Tibial nerve (tissue), 4 donors: ENCODE measurements around the gene RASSF8. TPM values are rescaled to one million over a fixed set of nuclear protein-coding genes. Genes with fewer than 3 reads are reported as not detected.

Experiments used
- DNase-seq, 2 donors: peaks; one replicate each; pipeline ENCODE4 v3.0.0-alpha.2; 2019; ENCODE audit warnings: low spot score in 2 of 2
- H3K27ac ChIP-seq, 4 donors: fragments of 200-600 bp; sonication (generic) in 3 of 4; one replicate each; pipeline ENCODE4 v1.5.1; 2017 to 2019; ENCODE audit warnings: mild to moderate bottlenecking in 1 of 4
- H3K27me3 ChIP-seq, 2 donors: fragments of 200-600 bp; sonication (generic) in 1 of 2; one replicate each; pipeline versions ENCODE4 v1.5.1 to v1.6.0; 2017 to 2019
- H3K36me3 ChIP-seq, 3 donors: fragments of 200-600 bp; sonication (generic); one replicate each; pipeline ENCODE4 v1.5.1; 2018 to 2019
- H3K4me1 ChIP-seq, 4 donors: fragments of 200-600 bp; sonication (generic) in 3 of 4; one replicate each; pipeline ENCODE4 v1.5.1; 2017 to 2019
- H3K4me3 ChIP-seq, 4 donors: fragments of 200-600 bp; sonication (generic) in 3 of 4; one replicate each; pipeline ENCODE4 v1.5.1; 2017 to 2019; ENCODE audit warnings: mild to moderate bottlenecking in 1 of 4, moderate library complexity in 1 of 4
- H3K9me3 ChIP-seq, 4 donors: fragments of 200-600 bp; sonication (generic) in 3 of 4; one replicate each; pipeline ENCODE4 v1.5.1; 2017 to 2019
- EP300 ChIP-seq, 2 donors: sonication (generic); formaldehyde crosslinking; IDR thresholded peaks; one replicate each; pipeline ENCODE4 v1.6.1; 2017; ENCODE audit warnings: antibody characterized with exemption in 2 of 2, mild to moderate bottlenecking in 1 of 2
- POLR2A ChIP-seq, 2 donors: fragments of 450-650 bp; IDR thresholded peaks; one replicate each; pipeline ENCODE4 v1.6.1; 2017; ENCODE audit warnings: antibody characterized with exemption in 2 of 2, mild to moderate bottlenecking in 2 of 2, moderate library complexity in 2 of 2
- WGBS, 2 donors: methylation state at CpG; one replicate each; pipeline ENCODE4 v1.1.5; 2018; 5-methylcytosine and 5-hydroxymethylcytosine counted together
- total RNA-seq, 4 donors: library from RNA; depleted of rRNA; stranded (reverse); fragments of >200 nt; gene quantifications; one replicate each; pipeline ENCODE4 v1.1.0, GENCODE V29; 2016
- TF ChIP-seq, protein P1 (sequence below), 5 experiments: fragments of 200-600 bp in 3 of 5; fragments of 450-650 bp in 2 of 5; sonication (generic) in 3 of 5; IDR thresholded peaks; one replicate each; pipeline ENCODE4 v1.5.1; 2016 to 2019; ENCODE audit warnings: antibody characterized with exemption in 5 of 5, mild to moderate bottlenecking in 3 of 5, moderate library complexity in 2 of 5

The RASSF8 gene
- total RNA-seq, 4 donors from 2014 or later, result 42.9 to 87.2 (median 76.1) TPM

DNA sequence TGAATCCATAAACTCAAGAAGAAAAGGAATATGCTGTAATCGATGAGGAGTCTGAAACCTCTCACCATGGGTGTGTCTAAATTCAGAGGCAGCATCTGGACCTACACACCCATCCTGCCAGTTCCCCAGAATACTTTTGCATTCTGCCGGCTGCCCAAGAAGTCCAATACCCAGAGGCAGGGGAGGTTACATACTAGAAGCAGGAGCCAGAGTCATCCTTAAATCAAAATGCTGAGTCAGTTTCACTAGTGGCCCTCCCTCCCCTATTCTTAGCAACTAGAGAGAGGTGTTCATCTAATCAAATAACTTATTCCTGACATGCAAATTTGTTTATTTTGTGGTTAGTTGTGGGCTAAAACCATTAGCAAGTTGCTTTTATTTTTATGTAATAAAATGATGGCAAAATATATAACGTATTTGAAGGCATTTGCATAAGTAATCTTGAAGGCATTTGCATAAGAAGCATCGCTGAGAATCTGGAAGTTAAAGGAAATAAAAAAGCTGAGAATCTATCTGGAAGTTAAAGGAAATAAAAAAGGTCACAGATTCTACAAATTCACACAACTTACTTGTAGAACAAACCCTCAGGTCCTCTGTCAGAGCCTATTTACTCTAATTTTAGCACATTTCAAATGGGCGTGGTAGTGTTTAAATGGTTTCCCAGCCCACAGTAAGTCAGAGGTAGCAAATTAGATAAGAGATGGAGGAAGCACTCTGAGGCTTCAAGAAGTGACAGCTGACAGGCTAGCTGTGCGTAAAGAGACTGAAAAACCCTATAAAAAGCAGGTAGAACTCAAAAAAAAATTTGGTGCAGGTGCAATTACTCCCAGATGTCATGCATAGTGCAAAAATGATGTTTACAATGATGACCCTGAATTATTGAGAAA lies 158.6 kb downstream of the RASSF8 start:
- no peaks in the 10 kb centered on the region for H3K36me3 ChIP-seq
- H3K4me3 ChIP-seq, result no peak overlapping the region
- H3K27ac ChIP-seq, result peak overlapping the region in 3 of 4 donors; percentile 6 to 95 (median 93)
- H3K27me3 ChIP-seq, result no peaks in the 10 kb centered on the region
- peaks cover 3 to 74% (median 10%) of the 10 kb centered on the region in 4 donors for H3K4me1 ChIP-seq
- no peak for DNase-seq
- 62 to 68% methylated on average over 6 of the region's 6 CpGs for WGBS, 2 donors
- TF ChIP-seq POLR2A (IDR thresholded peaks at IDR 0.05), result no peak
- TF ChIP-seq, protein P1, sequence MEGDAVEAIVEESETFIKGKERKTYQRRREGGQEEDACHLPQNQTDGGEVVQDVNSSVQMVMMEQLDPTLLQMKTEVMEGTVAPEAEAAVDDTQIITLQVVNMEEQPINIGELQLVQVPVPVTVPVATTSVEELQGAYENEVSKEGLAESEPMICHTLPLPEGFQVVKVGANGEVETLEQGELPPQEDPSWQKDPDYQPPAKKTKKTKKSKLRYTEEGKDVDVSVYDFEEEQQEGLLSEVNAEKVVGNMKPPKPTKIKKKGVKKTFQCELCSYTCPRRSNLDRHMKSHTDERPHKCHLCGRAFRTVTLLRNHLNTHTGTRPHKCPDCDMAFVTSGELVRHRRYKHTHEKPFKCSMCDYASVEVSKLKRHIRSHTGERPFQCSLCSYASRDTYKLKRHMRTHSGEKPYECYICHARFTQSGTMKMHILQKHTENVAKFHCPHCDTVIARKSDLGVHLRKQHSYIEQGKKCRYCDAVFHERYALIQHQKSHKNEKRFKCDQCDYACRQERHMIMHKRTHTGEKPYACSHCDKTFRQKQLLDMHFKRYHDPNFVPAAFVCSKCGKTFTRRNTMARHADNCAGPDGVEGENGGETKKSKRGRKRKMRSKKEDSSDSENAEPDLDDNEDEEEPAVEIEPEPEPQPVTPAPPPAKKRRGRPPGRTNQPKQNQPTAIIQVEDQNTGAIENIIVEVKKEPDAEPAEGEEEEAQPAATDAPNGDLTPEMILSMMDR (IDR thresholded peaks at IDR 0.05), result no peak
- TF ChIP-seq EP300 (IDR thresholded peaks at IDR 0.05), result no peak
- H3K9me3 ChIP-seq, result no peaks in the 10 kb centered on the region

DNA sequence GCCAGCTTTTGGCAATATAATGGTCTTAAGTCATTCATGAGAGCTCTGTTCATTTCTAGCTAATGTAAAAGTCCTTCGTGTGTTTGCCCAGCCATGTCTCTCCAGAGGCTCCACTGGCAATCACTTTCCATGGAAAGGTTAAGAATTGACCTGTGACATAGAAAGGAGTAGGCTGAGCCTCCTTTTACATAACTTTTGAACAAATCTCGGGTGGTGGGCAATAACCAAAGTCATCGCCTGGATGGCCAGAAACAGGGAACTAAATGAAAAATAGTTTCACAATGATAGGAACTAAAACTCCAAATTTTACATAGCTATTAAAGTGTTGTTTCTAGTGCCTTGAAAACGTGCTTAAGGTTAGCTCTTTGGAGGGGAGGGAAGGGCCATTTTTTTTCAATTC lies 159.8 kb downstream of the RASSF8 start:
- Histone ChIP-seq H3K4me3 (no peak overlapping the region), H3K27ac (peak overlapping the region in 2 of 4 donors; percentile 36 to 93), H3K4me1 (peaks cover under 1 to 72% (median 10%) of the 10 kb centered on the region in 4 donors), H3K27me3 (no peaks in the 10 kb centered on the region), H3K36me3 (no peaks in the 10 kb centered on the region), H3K9me3 (no peaks in the 10 kb centered on the region)
- WGBS, 2 donors, result 59 to 65% methylated on average over 4 of the region's 4 CpGs
- no peak for DNase-seq
- TF ChIP-seq EP300 (IDR thresholded peaks at IDR 0.05) (no peak), POLR2A (IDR thresholded peaks at IDR 0.05) (no peak)
- TF ChIP-seq, protein P1 (IDR thresholded peaks at IDR 0.05), result no peak

DNA sequence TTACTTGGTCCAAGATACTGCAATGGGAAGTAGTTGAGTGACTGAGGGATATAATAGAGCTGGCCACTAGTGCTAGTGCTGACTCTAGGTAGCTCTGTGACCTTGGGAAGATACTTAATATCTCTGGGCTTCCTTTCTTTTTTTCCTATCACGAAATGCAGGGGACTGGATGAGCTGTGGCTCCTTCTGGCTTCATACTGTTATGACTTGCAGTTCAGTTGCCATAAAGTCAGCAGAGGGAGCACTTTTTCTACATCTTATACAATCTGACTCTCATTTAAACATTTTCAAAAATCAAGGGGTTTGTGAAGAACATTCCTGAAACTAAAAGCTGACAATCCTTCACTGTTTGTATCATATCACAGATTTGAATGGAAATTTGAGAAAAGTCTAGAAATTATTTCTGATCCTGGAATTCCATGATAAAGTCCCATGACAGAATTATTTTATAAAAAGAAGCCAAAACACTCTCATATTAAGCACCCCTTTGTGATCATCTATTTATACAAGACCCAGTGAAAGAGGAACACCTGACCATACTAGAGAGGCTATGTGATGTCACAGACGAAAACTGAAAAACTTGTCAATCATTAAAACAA lies 161.0 kb downstream of the RASSF8 start:
- 13 to 16% methylated on average over 2 of the region's 2 CpGs for WGBS, 2 donors
- peak in 1 of 2 donors; percentile 54 for DNase-seq
- Histone ChIP-seq H3K27me3 (no peaks in the 10 kb centered on the region), H3K36me3 (no peaks in the 10 kb centered on the region), H3K27ac (peak overlapping the region in 3 of 4 donors; percentile 3 to 93 (median 73)), H3K9me3 (no peaks in the 10 kb centered on the region), H3K4me3 (no peak overlapping the region), H3K4me1 (peaks cover 0 to 77% (median 12%) of the 10 kb centered on the region in 4 donors)
- no peak for TF ChIP-seq POLR2A (IDR thresholded peaks at IDR 0.05)
- TF ChIP-seq, protein P1 (IDR thresholded peaks at IDR 0.05), result peak; percentile 49 to 63 (median 53)

DNA sequence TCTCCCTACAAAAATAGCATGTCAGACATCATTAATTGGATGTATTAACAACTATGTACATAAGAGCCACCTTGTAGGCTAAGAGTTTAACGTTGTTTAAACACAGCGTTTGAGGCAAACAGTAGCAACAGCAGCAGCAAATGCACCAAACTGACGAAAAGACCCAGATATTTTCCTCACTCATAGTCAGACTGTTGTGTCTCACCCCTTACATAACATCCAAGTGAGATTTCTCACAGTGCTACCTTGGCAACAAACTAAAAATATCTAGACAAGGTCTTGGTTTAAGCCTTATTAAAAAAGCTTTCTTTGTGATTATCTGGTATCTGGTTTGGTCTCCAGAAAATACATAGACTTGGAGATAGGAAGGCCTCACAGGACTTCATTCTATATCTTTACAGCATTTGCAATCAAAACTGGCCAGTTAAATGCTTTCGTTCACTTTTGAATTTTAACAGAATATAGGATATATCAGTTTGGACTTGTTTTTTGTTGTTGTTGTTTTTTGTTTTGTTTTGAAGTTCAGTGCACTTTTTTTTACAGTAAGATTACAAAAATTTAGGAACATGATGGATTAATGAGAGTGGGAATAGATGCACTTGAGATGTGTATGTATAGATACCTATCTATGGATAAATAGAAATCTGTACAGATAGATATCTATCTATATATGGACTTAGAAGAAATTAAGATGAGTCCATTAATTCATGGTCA lies 162.2 kb downstream of the RASSF8 start:
- Histone ChIP-seq H3K9me3 (no peaks in the 10 kb centered on the region), H3K27ac (peak overlapping the region; percentile 90 to 98 (median 96)), H3K4me3 (no peak overlapping the region), H3K4me1 (peaks cover 0 to 67% (median 7%) of the 10 kb centered on the region in 4 donors), H3K27me3 (no peaks in the 10 kb centered on the region), H3K36me3 (no peaks in the 10 kb centered on the region)
- no peak for TF ChIP-seq EP300 (IDR thresholded peaks at IDR 0.05)
- TF ChIP-seq, protein P1 (IDR thresholded peaks at IDR 0.05), result no peak
- no peak for TF ChIP-seq POLR2A (IDR thresholded peaks at IDR 0.05)
- no peak for DNase-seq
- WGBS, 2 donors, result 71% methylated on average over 4 of the region's 4 CpGs
